HG02610 (cell line): Measurements from ENCODE around the gene PRKX.
"Not testable (repeated sequence)": the region's sequence is repeated elsewhere in the genome, so short reads cannot be mapped to it uniquely, and the experiment has no call there.

Experiments used
- ATAC-seq: cut with Tn5 transposase; IDR thresholded peaks from one replicate; pipeline ENCODE4 v1.9.1; 2021; ENCODE audit warnings: mild to moderate bottlenecking, moderate library complexity; ENCODE audit not compliant: unreplicated experiment

PRKX gene

GRCh38 chrX:3713225-3713936 is at the start of gene PRKX:
Gene PRKX (minus strand): TSS chrX:3713649. CDS start chrX:3713253, 396 bp downstream.
- ATAC-seq, result peak; percentile 86

GRCh38 chrX:3763111-3763510 is 49.7 kb upstream of the PRKX start:
- ATAC-seq, result no peak

- no peak for ATAC-seq
Measured at GRCh38 chrX:3757510-3758025, 44.1 kb upstream of the PRKX start.

GRCh38 chrX:3748052-3748559 is 34.7 kb upstream of the PRKX start:
- ATAC-seq, result no peak

GRCh38 chrX:3743801-3744439 is 30.5 kb upstream of the PRKX start:
- ATAC-seq, result no peak

- not testable (repeated sequence) for ATAC-seq
Measured at GRCh38 chrX:3740946-3741345, 27.5 kb upstream of the PRKX start.

- ATAC-seq, result no peak
Measured at GRCh38 chrX:3738509-3738908, 25.1 kb upstream of the PRKX start.

GRCh38 chrX:3736536-3736935 is 23.1 kb upstream of the PRKX start:
- ATAC-seq, result not testable (repeated sequence)

GRCh38 chrX:3735891-3736290 is 22.4 kb upstream of the PRKX start:
- ATAC-seq, result not testable (repeated sequence)

- not testable (repeated sequence) for ATAC-seq
Measured at GRCh38 chrX:3734456-3734855, 21.0 kb upstream of the PRKX start.

GRCh38 chrX:3733043-3733430 is 19.6 kb upstream of the PRKX start:
- no peak for ATAC-seq

- not testable (repeated sequence) for ATAC-seq
Measured at GRCh38 chrX:3732326-3733042, 19.0 kb upstream of the PRKX start.

- ATAC-seq, result no peak
Measured at GRCh38 chrX:3728454-3728853, 15.0 kb upstream of the PRKX start.

GRCh38 chrX:3723460-3723859 is 10.0 kb upstream of the PRKX start:
- not testable (repeated sequence) for ATAC-seq

- ATAC-seq, result no peak
Measured at GRCh38 chrX:3717742-3718420, 4.4 kb upstream of the PRKX start.

GRCh38 chrX:3715921-3716320 is 2.5 kb upstream of the PRKX start:
- ATAC-seq, result no peak

GRCh38 chrX:3714706-3715479 is 1.4 kb upstream of the PRKX start:
- not testable (repeated sequence) for ATAC-seq

- no peak for ATAC-seq
Measured at GRCh38 chrX:3713937-3714434, 537 bp upstream of the PRKX start.

- ATAC-seq, result peak; percentile 12
Measured at GRCh38 chrX:3712870-3713224, 602 bp downstream of the PRKX start.
